Muscle layer of duodenum (tissue), 2 donors: Measurements from ENCODE around the gene PDS5A.

Experiments used
- H3K27ac ChIP-seq: one replicate; pipeline ENCODE4 v1.7.0; 2013; ENCODE audit warnings: mild to moderate bottlenecking, low read length
- H3K27me3 ChIP-seq: one replicate; pipeline ENCODE4 v1.7.0; 2013; ENCODE audit warnings: low read depth, mild to moderate bottlenecking, control low read depth, low read length
- H3K36me3 ChIP-seq, 2 donors: one replicate each; pipeline ENCODE4 v1.7.0; 2013; ENCODE audit warnings: low read length in 2 of 2, control low read depth in 1 of 2, mild to moderate bottlenecking in 1 of 2; ENCODE audit not compliant: insufficient read depth in 2 of 2, control insufficient read depth in 1 of 2
- H3K4me1 ChIP-seq, 2 donors: one replicate each; pipeline ENCODE4 v1.7.0; 2013; ENCODE audit warnings: low read length in 2 of 2, mild to moderate bottlenecking in 2 of 2, control low read depth in 1 of 2, moderate library complexity in 1 of 2; ENCODE audit not compliant: insufficient read depth in 2 of 2, control insufficient read depth in 1 of 2
- H3K4me3 ChIP-seq, 2 donors: one replicate each; pipeline ENCODE4 v1.7.0; 2013; ENCODE audit warnings: low read length in 2 of 2, low read depth in 1 of 2, mild to moderate bottlenecking in 1 of 2
- H3K9me3 ChIP-seq, 2 donors: one replicate each; pipeline ENCODE4 v1.7.0; 2013; ENCODE audit warnings: low read length in 2 of 2, control low read depth in 1 of 2, mild to moderate bottlenecking in 1 of 2; ENCODE audit not compliant: control insufficient read depth in 1 of 2
- donor health status: healthy.

The PDS5A gene

DNA sequence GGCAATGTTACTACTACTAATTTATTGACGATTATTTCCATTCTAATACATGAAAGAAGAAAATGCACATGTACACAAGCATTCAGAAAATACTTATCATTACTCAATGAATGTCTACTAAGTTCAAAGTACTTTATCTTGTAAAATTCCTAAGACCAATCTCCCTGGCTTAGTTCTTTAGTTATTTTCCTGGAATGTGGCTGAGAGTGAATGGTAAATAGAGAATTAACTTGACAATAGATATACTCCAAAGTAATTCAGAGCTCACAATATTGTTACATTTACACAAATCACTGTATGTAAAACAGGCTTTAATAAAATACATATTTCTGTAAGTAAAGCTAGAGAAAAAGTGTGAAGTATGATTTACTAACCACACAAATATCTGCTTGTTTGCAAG, 79.7 kb downstream of the PDS5A start:
- no peaks in the 10 kb centered on the region for H3K27me3 ChIP-seq
- no peaks in the 10 kb centered on the region for H3K9me3 ChIP-seq
- H3K4me3 ChIP-seq: no peak overlapping the region
- peaks cover 41 to 77% of the 10 kb centered on the region in 2 donors for H3K36me3 ChIP-seq
- H3K4me1 ChIP-seq: no peaks in the 10 kb centered on the region
- H3K27ac ChIP-seq: no peak overlapping the region

DNA sequence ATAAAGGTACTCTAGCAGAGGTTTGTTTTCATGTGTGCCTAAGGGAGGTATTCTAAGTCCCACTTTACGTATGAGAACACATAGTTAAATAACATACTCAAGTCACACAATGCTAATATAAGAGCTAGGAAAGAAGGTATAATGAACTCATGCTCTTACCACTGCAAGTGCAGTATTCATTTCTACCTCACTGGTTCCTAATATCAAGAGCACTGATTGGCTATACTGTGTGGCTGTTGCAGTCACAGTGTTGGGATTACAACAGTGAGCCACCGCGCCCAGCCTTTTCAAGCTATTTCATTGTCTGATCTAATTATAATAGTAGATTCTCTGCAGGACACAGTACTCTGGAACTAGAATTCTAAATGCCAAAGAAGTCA, 84.0 kb downstream of the PDS5A start:
- Histone ChIP-seq H3K4me3 (no peak overlapping the region), H3K27me3 (no peaks in the 10 kb centered on the region), H3K36me3 (peaks cover 26 to 55% of the 10 kb centered on the region in 2 donors), H3K27ac (no peak overlapping the region), H3K9me3 (no peaks in the 10 kb centered on the region), H3K4me1 (no peaks in the 10 kb centered on the region)

- Histone ChIP-seq H3K9me3 (no peaks in the 10 kb centered on the region), H3K27me3 (no peaks in the 10 kb centered on the region), H3K4me3 (no peak overlapping the region), H3K4me1 (no peaks in the 10 kb centered on the region), H3K36me3 (peaks cover 20 to 55% of the 10 kb centered on the region in 2 donors), H3K27ac (no peak overlapping the region)
Observed at GRCh38 chr4:39892988-39893692, 84.6 kb downstream of the PDS5A start.

- H3K36me3 ChIP-seq: peaks cover 4 to 34% of the 10 kb centered on the region in 2 donors
- H3K4me3 ChIP-seq: no peak overlapping the region
- H3K27ac ChIP-seq: no peak overlapping the region
Observed at GRCh38 chr4:39889226-39889625, 88.5 kb downstream of the PDS5A start.

DNA sequence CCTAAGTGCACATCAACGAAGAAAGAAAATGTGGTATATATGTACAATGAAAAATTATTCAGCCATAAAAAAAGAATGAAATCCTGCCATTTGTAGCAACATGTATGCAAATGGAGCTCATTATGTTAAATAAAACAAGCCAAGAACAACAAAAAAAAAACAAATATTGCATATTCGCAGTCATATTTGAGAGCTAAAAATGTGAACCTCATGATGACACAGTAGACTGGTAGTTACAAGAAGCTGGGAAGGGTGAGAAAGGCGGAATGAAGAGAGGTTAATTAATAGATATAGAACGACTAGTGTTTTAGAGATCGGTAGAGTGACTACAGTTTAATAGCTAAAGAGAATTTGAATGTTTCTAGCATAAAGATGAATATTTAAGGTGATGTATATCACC, 89.2 kb downstream of the PDS5A start:
- Histone ChIP-seq H3K27me3 (no peaks in the 10 kb centered on the region), H3K36me3 (peaks cover 8 to 30% of the 10 kb centered on the region in 2 donors), H3K4me1 (no peaks in the 10 kb centered on the region), H3K27ac (no peak overlapping the region), H3K9me3 (no peaks in the 10 kb centered on the region), H3K4me3 (no peak overlapping the region)

More at GRCh38 chr4:39889226-39889625, 88.5 kb downstream of the PDS5A start:
- Histone ChIP-seq H3K9me3 (no peaks in the 10 kb centered on the region), H3K4me1 (no peaks in the 10 kb centered on the region), H3K27me3 (no peaks in the 10 kb centered on the region)

- Histone ChIP-seq H3K36me3 (peaks cover 19 to 26% of the 10 kb centered on the region in 2 donors), H3K27ac (no peak overlapping the region), H3K4me3 (no peak overlapping the region), H3K4me1 (no peaks in the 10 kb centered on the region), H3K9me3 (no peaks in the 10 kb centered on the region), H3K27me3 (no peaks in the 10 kb centered on the region)
Observed at GRCh38 chr4:39883646-39884045, 94.1 kb downstream of the PDS5A start.

DNA sequence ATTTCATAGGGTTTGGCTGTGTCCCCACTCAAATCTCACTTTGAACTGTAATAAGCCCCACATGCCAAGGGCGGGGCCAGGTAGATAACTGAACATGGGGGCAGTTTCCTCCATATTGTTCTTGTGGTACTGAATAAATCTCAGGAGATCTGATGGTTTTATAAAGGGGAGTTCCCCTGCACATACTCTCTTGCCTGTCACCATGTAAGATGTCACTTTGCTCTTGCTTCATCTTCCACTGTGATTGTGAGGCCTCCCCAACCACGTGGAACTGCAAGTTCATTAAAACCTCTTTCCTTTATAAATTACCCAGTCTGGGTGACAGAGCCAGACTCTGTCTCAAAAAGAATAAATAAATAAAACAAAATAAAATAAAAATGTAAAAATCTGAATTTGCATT, 95.9 kb downstream of the PDS5A start:
- Histone ChIP-seq H3K36me3 (peaks cover 23 to 30% of the 10 kb centered on the region in 2 donors), H3K27me3 (no peaks in the 10 kb centered on the region), H3K9me3 (no peaks in the 10 kb centered on the region), H3K4me3 (no peak overlapping the region), H3K4me1 (no peaks in the 10 kb centered on the region), H3K27ac (no peak overlapping the region)

- Histone ChIP-seq H3K27ac (no peak overlapping the region), H3K9me3 (no peaks in the 10 kb centered on the region), H3K27me3 (no peaks in the 10 kb centered on the region), H3K4me1 (no peaks in the 10 kb centered on the region), H3K4me3 (no peak overlapping the region), H3K36me3 (peaks cover 35 to 36% of the 10 kb centered on the region in 2 donors)
Observed at GRCh38 chr4:39877971-39878370, 99.7 kb downstream of the PDS5A start.

DNA sequence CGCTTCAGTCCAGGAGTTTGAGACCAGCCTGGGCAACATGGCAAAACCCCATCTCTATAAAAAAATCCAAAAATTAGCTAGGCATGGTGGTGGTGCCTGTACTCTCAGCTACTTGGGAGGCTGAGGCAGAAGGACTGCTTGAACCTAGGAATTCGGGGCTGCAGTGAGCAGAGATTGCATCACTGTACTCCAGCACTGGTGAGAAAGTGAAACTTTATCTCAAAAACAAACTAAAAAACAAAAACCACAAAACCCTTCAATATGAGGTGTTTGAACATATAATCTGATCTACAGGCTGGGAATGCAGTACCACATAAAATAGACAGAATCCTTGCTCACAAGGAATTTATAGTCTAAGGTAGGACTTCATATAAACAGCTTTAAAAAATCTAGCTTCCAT, 103.9 kb downstream of the PDS5A start:
- H3K9me3 ChIP-seq: no peaks in the 10 kb centered on the region
- peaks cover 39 to 42% of the 10 kb centered on the region in 2 donors for H3K36me3 ChIP-seq
- H3K27ac ChIP-seq: no peak overlapping the region
- no peaks in the 10 kb centered on the region for H3K27me3 ChIP-seq
- no peak overlapping the region for H3K4me3 ChIP-seq
- H3K4me1 ChIP-seq: no peaks in the 10 kb centered on the region

GRCh38 chr4:39865280-39865679, 112.4 kb downstream of the PDS5A start:
- Histone ChIP-seq H3K27me3 (no peaks in the 10 kb centered on the region), H3K27ac (no peak overlapping the region), H3K4me1 (no peaks in the 10 kb centered on the region), H3K36me3 (peaks cover 26 to 44% of the 10 kb centered on the region in 2 donors), H3K4me3 (no peak overlapping the region), H3K9me3 (no peaks in the 10 kb centered on the region)

DNA sequence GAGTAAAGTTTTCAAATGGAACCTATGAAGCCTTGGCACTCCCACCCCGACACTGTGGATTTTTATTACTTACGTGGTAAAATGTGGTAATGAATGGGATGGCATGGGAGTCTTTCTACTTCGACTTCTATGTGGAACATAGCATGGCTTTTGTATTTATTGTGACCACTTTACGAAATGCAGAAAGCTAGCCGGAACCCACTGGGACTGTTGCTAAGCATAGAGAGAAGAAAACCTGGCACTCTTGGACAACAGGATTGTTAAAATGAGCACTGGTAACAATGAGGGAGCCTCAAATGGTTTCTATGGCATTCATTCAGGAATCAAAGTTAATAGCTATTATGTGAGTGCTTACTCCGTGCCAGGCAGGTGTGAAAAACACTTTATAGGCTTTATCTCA, 113.3 kb downstream of the PDS5A start:
- Histone ChIP-seq H3K4me3 (no peak overlapping the region), H3K27me3 (no peaks in the 10 kb centered on the region), H3K9me3 (no peaks in the 10 kb centered on the region), H3K27ac (no peak overlapping the region), H3K4me1 (no peaks in the 10 kb centered on the region), H3K36me3 (peaks cover 24 to 48% of the 10 kb centered on the region in 2 donors)

DNA sequence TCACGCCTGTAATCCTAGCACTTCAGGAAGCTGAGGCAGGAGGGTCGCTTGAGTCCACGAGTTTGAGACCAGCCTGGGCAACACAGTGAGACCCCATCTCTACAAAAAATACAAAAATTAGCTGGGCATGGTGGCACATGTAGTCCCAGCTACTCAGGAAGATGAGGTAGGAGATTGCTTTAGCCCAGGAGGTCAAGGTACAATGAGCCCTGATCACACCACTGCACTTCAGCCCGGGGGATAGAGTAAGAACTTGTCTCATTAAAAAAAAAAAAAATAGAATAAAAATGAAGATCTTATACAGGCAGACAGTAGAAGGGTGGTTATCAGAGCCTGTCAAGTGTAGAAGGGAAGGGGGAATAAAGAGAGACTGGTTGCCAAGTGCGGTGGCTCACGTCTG, 116.9 kb downstream of the PDS5A start:
- Histone ChIP-seq H3K36me3 (peaks cover 19 to 55% of the 10 kb centered on the region in 2 donors), H3K9me3 (peaks cover 0 to 2% of the 10 kb centered on the region in 2 donors), H3K27me3 (no peaks in the 10 kb centered on the region), H3K4me1 (no peaks in the 10 kb centered on the region), H3K27ac (no peak overlapping the region), H3K4me3 (no peak overlapping the region)
